Iris pigment epithelial cell (primary cell): ENCODE results near the gene AQP9.

Source experiments
- DNase-seq: peaks from one replicate; pipeline ENCODE4 v3.0.0-alpha.2; 2011; ENCODE audit warnings: low read depth

Gene AQP9

GRCh38 chr15:58227706-58228543 lies 89.7 kb downstream of the AQP9 start:
- DNase-seq, result peak; percentile 82

DNA sequence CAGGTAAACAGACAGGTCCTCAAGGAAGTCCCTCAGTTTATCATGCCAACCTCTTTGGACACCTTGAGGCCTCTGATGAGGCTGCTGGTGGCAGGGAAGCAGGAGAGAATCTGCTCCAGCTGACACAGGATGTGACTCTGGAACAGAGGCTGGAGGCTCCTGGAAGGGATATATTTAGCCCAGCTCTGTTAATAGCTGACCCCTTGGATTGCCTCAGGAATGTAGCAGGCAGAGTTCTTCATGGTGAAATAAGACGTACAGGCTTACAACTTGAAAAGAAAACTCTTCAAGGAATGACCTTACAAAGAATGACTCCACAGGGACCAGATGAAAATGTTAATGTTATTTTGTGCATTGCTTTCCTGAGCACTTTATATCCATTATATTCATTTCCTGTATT lies 90.5 kb downstream of the AQP9 start:
- peak; percentile 73 for DNase-seq

DNA sequence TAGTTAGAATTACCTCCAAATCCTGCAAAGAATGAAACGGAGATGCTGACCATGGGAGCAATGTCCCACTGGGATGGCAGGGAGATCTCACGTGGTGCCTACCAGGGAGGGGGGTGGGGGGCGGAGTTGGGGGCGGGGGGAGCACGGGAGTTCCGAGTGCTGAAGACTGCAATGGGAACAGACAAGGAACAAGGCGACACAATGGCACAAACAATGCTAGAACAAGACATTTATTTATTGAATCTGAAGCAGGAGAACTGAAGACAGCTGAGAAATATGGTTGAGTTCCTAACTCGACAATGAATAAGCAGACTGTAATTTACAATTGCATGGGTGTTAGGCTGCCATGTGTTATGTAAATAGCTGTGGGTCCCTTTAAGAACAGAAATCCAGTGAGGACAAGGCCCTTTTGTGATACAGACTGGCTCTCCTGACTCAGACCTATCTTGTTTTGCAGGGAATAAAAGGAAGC lies 91.2 kb downstream of the AQP9 start:
- peak; percentile 8 for DNase-seq

GRCh38 chr15:58232281-58233065 lies 94.3 kb downstream of the AQP9 start:
- DNase-seq, result no peak

DNA sequence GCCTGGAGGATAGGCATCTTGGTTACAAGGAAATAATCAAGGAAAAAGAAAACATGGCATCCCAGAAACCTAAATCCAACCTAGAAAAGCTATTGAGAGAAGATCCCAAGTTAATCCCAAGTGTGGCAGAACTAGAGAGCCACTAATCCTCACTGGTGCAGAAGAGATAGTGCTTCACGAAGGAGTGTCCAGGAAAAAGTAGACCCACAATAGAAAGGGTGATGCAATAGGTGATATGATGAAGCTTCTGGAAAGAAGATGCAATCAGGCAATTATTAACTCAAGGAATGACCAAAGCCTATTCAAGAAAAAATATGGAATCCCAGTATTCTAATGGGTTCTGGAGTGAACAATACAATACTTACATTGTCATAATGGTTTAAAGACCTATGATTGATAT lies 95.2 kb downstream of the AQP9 start:
- DNase-seq, result no peak
